Astrocyte (in vitro differentiated cells and primary cell): Measurements from ENCODE around the gene INPP5F.

Source experiments
- EZH2 ChIP-seq: IDR thresholded peaks from 2 replicates; pipeline ENCODE4 v1.6.1; 2012; ENCODE audit warnings: mild to moderate bottlenecking, low read length, inconsistent platforms; ENCODE audit not compliant: insufficient read depth
- TF ChIP-seq, protein P1 (sequence below): IDR thresholded peaks from 2 replicates; pipeline ENCODE4 v1.5.1; 2011; ENCODE audit warnings: low read depth, mild to moderate bottlenecking, inconsistent platforms, low read length, moderate library complexity; ENCODE audit not compliant: insufficient read depth

DNA sequence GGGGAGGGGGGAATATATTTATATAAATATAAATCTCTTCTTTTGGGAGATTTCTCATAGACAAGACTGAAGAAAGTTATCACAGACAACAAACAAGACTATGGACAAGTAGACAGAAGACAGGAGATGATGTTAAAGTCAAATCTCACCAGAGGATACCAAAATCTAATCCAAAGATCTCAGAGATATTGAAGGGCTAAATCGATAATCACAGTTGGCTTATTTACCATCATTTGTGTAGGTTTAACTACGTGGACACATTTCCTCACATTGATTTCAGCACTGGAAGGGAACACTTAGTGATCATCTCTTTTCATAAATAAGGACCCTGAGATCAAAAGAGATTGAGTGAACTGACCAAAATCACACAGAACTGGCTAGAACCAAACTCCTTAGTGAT is 2.7 kb upstream of the INPP5F start:
- TF ChIP-seq, protein P1, sequence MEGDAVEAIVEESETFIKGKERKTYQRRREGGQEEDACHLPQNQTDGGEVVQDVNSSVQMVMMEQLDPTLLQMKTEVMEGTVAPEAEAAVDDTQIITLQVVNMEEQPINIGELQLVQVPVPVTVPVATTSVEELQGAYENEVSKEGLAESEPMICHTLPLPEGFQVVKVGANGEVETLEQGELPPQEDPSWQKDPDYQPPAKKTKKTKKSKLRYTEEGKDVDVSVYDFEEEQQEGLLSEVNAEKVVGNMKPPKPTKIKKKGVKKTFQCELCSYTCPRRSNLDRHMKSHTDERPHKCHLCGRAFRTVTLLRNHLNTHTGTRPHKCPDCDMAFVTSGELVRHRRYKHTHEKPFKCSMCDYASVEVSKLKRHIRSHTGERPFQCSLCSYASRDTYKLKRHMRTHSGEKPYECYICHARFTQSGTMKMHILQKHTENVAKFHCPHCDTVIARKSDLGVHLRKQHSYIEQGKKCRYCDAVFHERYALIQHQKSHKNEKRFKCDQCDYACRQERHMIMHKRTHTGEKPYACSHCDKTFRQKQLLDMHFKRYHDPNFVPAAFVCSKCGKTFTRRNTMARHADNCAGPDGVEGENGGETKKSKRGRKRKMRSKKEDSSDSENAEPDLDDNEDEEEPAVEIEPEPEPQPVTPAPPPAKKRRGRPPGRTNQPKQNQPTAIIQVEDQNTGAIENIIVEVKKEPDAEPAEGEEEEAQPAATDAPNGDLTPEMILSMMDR = no peak
- TF ChIP-seq EZH2 = no peak
